ENCODE measurements around the gene NABP1.

Gene NABP1

DNA sequence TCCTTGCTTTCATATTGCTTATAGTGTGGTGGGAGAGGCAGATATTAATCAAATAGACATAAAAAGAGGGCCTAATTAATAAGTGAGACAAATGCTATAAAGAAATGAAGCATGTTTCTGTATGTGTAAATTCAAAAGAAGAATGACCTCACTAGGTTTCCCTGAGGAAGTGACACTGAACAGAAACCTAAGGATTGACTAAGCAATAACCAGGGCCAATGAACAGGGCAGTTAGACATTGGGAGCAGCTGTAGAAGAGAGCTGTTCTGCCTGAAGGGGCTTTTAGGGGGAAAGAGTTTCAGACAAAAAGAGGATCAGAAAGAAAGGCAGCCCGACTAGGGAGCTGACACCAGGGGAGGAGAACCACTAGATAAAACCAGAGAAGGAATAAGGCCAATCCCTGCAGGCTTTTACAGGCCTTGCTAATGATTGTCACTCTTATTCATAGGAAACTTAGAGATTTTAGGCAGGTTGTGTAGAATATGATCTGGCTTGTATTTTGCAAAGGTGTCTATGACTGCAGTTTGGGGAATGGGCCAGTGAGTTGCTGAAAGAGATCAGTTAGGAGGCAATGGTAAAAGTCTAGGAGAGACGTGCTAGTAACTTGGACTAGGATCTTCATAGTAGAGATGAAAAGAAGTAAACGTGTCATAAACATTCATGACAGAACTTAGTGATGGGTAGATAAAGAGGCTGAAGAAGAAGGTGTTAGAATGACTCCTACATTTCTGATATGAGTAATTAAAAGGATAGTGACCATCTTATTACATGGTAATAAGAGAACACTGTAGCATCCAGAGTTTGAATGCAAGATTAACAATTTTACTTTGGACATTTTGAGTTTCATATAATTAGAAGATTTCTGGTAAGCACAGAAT is 26.8 kb upstream of the NABP1 start:
- peak; percentile 86 to 96 (median 93) for DNase-seq

DNA sequence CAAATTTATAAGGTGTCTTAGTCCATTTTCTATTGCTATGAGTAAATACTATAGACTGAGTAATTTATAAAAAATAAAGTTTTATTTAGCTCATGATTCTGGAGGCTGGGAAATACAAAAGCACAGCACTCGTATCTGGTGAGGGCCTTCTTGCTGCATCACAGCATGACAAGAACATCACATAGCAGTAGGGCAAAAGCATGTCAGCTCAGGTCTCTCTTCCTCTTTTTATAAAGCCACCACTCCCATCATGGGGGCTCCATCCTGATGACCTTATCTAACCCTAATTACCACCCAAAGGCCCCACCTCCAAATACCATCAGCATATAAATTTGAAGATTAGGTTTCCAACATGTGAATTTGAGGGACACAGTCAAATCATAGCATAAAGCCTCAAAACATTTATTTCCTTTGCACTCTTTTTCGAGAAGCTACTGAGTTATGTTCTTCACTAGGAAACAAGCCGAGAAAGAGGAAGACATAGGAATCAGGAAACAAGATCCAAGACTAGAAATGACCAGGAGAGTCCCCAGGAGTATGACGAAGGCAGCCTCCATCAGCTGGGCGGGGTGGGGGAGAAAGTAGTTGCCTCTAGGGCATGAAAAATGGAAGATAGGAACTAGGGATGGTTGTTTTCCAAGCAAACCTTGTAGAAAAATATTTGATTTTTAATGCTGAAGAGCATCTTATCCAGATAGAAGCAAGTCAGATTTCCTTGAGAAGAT is 24.1 kb upstream of the NABP1 start:
- peak in 2 of 3 donors; percentile 30 to 50 for DNase-seq

DNA sequence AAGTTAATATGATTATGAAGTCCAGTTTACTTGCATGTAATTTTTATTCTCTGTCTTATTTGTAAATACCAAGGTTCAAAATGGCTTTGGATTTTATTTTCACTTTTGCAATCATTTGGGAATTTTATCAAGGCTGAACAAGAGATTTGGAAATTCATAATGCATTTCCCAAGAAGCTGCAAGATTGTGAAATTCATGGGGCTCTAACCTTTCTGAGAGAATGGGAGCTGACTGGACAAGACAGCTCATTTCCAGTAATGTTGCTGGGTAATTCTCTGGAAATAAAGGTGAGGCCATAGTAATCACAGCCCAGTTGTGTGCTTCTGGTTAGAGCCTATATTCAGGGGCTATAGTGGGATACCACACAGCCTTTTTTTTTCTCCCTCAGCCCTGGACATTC is 21.5 kb upstream of the NABP1 start:
- DNase-seq = peak; percentile 65 to 92 (median 79)

DNA sequence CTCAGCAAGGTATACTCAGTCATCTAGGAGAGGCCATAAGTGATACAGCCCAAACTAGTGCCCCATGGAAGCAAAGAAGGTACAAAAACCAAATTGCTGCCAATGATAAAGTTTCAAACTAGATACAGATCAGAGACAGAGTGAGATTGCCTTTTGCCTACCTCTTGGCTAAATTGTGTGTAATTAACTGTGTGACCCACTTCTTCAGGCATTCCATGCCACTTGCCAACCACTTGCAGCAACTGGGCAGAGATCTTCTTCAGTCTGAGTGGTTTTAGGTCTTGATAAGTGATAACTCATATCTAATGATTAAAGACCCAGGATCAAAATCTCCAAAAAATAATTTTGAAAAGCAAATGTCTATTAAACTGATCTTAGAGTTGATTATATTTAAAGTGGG is 21.1 kb upstream of the NABP1 start:
- no peak for DNase-seq

DNA sequence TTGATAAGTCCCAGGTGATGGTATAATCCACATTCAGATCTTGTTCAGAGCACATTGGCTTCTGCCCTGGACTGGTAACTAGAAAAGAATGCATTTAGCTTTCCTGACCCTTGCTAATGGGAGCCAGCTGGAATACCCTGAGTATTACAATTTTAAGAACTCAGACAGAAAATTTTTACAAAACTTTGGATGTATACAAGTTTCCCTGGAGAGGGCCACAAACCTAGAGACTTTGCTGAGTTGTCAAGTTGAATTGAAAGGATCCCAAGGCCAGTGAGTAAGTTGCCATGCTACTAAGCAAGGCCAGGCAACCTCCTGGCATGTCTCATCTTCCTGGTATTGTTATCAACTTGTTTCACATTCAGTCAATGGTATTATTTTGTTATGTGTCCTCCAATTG is 20.0 kb upstream of the NABP1 start:
- no peak for DNase-seq

DNA sequence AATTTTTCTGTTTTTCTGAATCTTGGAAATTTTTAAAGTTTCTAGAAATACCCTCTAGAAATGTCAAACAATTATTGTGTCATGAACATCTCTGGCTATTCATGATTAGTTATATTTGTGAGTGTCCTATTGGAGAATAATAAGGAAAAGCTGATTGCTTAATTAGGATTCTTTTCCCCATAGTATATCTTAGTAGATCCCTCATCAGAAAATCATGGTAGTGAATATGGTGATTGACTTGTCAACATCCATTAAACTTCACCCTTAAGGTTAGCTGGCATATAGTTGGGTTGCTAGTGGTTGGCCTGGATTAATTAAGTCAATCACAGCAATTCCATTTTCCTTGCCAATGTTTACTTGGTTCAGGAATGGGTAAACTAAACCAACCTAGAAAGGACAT is 18.7 kb upstream of the NABP1 start:
- DNase-seq = no peak

DNA sequence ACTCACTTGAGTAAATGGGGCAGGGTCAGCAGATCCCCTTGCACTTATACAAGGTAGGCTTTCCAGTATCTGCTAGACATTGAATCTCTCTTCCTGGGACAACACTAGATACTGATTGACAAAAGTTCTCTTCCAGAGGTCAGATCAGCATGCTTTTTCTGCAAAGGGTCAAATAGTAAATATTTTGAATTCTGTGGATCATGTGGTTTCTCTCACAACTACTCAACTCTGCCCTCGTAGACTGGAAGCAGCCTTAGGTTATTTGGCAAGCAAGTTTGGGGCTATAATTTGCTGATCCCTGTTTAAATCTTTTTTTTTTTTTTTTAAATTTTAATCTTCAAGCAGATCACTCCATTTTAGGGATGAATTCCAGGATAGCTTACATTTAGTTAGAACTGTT is 17.4 kb upstream of the NABP1 start:
- DNase-seq = no peak

DNA sequence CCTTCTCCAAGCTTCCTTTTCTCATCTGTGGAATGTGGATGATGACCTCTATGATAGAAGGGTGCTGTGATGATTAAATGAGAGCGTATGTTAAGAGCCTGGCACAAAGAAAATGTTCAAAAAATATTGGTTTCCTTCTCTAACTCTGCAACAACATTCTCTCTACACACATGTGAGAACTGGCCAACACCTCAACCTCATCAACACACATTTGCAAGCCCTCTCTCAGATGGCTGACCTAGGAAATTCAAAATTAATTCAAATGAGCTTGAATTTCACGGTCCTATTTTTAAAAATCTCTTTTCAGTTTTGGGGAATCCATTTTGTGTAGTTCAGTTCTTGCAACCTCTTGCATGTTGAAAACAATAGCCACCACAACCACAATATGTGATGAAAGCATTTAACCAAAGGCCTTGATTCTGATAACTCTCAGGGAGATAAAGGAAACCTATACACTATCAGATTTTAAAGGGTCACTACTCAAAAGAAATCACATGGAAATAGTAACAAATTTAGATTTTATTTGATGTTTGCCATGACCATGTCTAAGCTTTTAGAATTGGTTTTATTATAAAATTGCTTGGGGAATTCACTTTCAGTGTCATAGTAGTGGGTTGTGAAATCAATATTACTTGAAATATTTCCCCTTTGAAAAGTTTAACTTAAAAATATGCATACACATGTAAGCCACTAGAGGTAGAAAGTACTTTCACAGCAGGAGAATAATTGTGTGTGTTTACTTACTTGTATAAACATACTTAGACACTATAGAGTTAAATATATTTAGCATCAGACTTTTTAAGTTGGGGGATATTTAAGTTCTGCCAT is 16.6 kb upstream of the NABP1 start:
- peak in 2 of 3 donors; percentile 58 to 61 for DNase-seq

DNA sequence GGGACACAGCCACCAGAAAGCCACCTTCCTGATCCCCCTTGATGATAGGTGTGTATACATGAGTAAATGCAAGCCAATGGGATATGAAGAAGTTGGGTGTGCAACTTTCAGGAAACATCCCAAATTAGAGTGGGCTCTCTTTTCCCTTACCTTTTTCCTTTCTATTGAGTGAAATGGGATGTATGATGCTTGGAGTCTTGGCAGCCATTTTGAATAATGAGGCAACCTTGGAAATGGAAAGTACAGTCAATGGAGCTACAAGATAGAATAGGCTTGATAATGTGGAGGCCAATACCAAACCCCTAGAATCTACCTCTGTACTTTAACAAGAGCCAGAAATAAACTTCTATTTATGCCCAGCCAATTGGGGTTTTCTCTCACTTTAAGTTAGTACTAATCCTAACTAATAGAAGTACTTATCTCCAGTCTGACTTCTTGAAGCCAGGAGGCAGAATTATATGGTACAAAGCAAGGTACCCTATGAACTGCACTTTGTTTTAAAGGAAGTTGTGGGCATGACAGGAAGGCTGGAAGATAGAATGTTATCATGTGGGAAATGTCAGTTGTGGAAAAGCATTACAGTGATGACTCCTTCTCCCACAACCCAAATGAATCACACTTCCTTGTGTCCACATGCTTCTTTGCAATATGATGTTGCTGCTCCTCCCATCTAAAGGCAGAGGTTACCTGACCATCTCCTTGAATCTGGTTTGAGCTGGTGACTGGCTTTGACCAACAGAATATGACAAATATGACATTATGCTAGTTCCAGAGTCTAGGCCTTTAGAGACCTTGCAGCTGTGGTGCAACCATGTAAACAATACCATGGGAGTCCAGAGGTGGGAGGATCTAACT is 12.9 kb upstream of the NABP1 start:
- DNase-seq = peak; percentile 74 to 92 (median 87)

DNA sequence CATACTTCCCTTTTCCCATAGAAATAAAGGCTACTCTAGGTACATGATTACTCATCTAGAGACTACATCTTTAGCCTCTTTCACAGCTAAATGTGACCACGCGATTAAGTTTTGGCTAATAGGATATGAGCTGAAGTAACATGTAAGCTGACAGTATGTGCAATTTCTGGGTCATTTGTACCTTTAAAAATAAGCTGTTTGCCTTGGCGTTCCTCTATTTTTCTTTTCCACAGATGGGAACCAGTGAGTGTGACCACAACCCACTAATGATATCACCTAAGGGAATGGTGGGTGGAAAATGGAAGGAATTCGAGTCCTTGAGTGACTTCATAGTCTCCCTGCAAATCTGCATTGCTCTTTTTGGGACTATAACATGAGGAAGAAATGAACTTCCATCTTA is 11.7 kb upstream of the NABP1 start:
- DNase-seq = peak in 2 of 3 donors; percentile 36 to 61

DNA sequence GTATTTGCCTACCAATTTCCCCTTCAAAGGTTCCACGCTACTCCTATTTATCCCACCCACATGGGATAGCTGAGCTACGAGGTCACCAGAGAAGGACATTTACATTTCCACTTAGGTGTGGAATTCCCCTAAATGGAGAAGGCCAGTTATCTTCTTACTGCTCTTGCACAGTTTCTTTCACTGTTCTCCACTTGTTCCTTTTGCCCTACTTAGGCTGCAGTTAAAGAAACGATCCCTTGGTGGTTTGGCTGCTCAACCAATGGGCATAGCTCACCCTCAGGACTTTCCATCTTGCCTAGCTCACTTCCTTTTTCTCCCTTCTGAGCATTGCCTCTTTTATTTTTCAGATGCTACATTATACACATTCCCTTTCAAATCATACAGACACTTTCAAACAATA is 11.2 kb upstream of the NABP1 start:
- peak; percentile 88 to 97 (median 93) for DNase-seq

DNA sequence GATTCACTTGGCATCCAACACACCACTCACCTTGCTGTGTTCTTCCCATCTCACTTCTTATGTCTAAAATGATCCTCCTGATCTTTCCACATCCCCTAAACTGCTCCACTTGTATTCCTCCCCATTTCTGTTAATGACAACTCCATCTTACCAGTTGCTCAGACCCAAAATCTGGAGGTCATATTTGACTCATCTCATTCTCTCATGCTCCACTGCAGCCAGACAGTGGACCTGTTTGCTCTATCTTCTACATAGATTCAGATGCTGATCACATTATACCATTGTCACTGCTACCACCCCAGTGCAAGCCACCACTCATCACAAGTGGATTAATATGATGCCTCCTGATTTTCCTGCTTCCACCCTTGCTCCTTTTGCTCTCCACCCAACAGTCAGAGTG is 7.9 kb upstream of the NABP1 start:
- DNase-seq = no peak

DNA sequence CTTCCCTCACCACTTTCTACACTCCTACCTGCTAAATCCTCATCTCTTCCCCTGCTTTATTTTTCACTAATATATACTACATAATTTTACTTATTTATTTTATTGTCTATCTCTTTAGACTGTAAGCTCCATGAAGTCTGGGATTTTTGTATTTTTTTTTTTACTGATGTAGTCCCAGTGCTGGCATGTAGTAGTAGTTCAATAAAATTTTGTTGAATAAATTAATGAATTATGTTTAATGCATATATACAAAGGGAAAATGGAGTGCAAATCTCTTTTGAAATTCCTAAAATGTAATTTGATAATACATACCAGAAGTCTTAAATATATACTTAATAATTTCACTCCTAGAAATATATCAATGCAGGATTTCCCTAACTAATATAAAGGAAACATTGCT is 7.1 kb upstream of the NABP1 start:
- no peak for DNase-seq

DNA sequence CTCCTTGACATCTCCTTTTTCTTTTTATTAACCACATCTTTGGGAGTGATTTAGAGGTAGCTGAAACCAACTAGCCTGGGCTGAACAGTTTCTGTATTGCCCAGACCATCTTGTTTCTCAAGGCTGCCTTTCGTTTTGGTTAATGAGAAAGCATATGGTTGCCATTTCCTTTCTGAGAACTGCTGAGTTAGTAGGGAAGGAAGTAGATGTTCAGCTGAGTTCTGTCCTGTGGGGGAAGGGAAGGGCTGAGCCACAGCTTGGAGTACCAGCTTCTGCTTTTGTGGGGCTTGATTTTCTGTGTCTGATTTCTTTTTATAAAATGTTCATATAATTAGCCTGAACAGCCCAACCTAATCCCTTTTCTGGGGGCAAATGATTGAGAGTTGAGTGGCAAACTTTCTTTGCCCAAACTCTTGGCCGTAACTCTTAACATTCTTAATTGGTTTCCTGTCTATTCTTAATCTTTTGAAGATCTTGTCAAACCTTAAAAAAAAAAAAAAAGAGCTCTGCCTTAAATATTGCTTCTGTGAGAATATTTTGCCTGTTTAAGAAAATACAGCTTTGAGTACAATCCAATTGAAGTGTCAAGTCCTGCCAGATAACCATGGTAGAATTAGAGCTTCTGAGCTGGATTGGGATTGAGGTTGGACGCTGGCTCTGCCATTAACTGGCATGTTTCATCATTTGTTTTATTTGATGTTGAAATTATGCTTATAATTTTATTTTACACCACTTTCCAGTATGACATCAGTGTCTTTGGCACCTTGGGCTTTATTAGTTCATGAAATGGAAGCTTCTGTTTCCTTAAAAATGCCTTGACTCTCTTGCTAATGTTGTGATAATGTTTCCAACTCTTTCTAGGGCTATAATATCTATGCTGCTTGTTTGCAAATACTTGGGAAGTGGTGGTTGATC is 1.9 kb upstream of the NABP1 start:
- DNase-seq = peak; percentile 91 to 96 (median 93)

DNA sequence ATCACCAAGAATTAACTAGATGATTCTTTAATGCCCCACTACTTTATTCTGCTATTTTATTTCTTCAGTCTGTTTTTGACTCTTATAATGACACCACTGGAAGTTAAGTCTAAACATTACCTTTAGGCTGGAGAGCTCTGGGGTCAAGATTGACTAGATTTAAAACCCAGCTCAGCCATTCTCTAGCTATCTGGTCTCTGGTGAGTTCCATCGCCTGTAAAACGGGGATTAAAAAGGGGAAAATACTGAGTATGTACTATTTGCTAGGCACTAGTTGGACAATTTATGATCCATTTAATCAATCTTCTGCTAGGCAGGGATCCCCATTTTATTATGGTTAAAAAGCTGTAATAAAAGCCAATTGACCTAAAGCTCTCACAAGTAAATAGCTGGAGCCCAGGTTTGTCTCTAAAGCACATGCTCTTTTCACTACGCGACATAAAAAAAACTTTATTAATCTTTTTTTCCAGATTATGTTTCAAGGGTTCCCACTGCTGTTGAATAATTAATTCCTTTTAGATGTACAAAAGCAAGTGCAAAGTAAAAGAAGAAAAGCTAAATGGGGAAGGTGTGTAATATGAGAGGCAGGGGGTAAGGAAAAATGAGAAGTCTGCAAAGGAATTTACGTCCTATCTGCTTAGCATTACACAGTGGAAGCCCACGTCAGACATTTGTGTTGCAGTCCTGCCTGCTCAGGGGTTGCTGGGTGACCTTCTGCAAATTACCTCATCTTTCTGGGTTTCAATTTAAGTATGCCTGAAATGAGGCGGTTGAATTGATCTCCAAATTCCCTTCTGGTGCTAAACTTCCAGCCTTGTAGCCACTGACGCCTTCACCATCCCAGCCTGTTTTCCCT is 918 bp upstream of the NABP1 start:
- DNase-seq = peak; percentile 83 to 94 (median 86)

DNA sequence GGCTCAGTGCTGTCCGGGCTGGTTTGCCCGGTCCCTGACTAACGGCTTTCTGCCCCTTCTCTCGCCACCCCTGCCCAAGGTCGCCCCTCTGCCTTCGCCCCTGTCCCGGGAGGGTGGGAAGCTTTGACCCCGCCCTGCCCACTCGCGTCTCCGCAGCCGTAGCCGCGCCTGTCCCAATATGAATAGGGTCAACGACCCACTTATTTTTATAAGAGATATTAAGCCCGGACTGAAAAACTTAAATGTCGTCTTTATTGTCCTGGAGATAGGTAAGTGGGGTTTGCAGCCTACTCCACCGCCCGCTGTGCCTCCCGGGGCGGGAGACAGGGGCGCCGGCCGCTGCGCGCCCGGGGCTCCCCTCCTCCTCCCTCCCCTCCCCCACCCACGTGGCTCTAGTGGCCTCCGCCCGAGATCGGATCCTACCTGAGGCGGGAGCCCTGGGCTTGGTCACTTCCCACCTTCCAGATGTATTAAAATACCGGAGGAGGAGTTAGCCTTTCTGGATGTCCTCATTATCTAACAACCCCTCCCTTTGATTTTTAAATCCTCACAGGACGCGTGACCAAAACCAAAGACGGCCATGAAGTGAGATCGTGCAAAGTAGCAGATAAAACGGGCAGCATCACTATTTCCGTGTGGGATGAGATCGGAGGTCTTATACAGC is 633 bp downstream of the NABP1 start:
- DNase-seq = peak; percentile 54 to 86 (median 67)

DNA sequence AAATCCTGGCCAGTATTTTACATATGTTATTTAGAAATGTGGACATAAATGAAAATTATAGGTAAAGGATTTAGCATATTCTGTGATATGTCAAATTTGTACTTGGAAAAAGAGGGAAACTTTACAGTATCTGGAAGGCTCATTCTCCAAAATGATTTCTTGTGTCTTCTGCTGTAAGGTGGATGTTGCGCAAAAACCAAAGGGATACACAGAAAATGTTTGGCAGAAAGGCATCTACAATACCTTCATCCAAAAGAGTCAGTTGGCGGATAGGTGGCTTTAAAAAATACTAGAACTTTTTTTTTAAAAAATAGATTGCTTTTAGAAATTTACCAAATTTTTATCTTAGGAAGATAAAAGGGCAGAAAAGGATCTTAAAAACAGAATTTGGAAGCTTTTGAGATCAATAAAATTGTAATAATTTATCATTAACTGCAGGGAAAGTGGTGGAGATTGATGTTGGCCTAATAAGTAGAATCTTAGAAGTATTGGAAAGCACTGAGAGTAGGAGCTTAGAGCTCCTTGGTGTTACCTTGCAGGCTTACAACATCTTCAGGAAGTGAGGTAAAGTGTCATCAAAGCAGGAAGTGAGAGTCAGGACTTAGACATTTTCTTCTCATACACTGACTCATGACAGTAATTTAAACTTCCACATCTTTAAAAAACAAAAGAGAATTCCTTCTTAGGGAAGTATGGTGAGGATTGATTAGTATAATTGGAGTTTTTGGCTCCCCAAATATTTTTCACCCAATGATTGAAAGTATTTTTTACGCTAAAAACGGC is 2.1 kb downstream of the NABP1 start:
- DNase-seq = peak; percentile 61 to 88 (median 82)

DNA sequence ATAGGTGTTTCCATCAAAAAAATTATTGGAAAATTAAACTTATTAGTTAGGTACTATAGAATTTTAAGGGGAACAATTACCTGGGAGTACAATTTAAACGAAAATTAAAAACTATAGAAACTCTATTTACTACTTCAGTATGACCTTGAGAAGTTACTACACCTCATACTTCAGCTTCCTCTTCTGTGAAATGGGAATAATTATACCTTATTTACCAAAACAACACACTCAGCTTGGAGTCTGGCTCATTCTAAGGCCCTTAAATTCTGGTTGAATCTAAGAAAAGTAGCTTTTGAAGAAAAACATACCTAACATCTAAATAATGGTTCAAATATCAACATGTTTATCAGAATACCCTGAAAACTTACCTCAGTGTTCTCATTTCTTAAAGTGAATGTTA is 2.7 kb downstream of the NABP1 start:
- DNase-seq = no peak

DNA sequence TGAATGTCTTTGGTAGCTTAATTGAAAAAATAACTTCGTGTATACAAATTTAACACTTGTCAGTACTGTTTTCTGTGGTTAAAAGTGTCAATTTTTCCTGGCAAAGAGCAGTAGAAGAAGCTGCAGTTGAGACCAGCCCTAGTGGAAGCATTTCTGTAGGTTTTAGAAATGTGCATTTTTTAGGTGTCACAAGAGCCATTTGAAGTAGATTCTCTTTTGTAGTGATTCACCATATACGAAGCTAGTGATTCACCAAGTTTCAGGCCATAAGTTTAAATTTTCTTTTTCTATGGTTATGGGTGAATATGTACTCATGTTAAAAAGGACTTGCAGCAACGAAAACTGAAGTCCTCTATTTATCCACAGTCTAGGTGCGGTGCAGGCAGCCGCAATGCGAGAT is 4.2 kb downstream of the NABP1 start:
- peak in 1 of 3 donors; percentile 55 for DNase-seq
